Stimulated activated CD8-positive, alpha-beta memory T cell treated with anti-CD3 and anti-CD28 coated beads, Interleukin-12 subunit alpha, Interleukin-12 subunit beta, amount 100 ng/mL, for 24 hours (primary cell): ENCODE data around the gene ZEB2.

Source experiments
- DNase-seq: peaks from one replicate; pipeline ENCODE4 v3.0.0-alpha.2; 2020; ENCODE audit errors: extremely low read depth

ZEB2 gene

GRCh38 chr2:144495227-144496091, 24.5 kb downstream of the ZEB2 start:
- DNase-seq, result no peak

- DNase-seq, result no peak
Observed at GRCh38 chr2:144493027-144493809, 26.7 kb downstream of the ZEB2 start.

- no peak for DNase-seq
Observed at GRCh38 chr2:144490857-144491256, 29.1 kb downstream of the ZEB2 start.

DNA sequence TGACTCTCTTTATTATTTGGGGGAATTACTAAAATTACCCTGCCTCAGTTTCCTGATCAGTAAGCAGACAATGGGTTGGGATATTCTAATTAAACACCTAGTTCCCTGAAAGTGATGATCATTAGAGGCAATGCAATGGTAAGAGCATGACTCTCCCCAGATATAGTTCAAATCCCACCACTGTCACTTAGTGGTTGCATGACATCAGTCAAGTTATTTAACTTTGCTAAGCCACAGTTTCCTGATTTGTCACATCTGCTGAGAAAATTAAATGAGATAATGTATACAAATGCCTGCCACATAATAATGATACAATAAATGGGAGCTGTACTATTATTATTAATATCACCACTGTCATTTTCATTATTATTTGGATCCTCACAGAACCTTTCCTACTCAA, 29.9 kb downstream of the ZEB2 start:
- no peak for DNase-seq

GRCh38 chr2:144489315-144489916, 30.5 kb downstream of the ZEB2 start:
- DNase-seq, result no peak

DNA sequence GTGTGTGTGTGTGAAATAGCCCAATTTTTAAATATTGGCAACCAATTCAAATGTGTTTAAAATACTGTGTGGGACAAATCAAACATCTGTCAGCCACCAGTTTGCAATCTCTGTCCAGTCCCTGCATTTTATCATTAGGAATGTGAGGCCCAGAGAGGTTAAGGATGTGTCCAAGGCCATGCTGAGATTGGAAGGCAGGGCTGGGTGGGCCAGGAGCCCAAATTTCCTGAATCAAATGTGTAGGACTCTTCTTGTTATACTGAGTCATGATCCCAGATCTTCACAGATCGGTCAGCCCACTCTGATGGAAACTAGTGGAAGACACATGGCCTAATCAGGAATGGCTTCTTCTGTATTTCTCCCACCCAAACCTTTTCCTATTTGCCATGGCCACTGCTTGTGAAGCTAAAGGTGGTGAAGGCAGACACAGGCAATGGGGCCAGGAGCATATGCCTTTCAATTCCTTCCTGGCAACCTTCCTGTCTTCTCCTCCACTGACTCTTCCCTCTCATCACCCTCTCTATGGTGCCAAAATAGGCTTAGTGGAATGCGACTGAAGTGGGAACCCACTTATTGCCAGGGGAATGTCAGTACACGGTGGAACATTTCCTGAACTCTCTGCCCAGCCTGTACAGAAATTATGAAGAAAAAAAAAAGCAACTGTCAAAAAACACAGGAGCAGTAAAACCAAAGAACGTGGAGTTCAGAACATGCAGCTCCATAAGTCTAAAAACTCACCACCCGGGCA, 35.5 kb downstream of the ZEB2 start:
- no peak for DNase-seq

GRCh38 chr2:144481666-144482065, 38.3 kb downstream of the ZEB2 start:
- DNase-seq, result no peak

- no peak for DNase-seq
Observed at GRCh38 chr2:144481109-144481508, 38.8 kb downstream of the ZEB2 start.

DNA sequence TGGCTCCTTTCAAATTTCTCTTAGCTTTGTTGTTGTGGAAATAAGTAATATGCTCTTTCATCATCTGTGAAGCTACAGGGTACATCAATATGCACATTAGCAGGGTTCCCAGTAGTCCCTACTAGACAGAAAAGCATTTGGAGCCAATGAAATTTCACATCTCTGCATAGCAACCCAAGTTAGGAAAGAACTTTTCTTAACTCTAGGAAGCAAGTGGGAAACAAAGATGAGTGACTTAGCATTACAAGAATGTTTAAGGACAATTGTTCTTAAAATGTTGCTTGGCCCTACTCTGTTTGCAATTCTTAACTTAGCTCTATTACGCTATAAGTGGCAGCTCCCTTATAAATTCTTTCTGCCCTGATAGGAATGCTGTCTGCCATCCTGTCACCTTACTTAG, 39.6 kb downstream of the ZEB2 start:
- no peak for DNase-seq

- no peak for DNase-seq
Observed at GRCh38 chr2:144479659-144480058, 40.3 kb downstream of the ZEB2 start.

- DNase-seq, result no peak
Observed at GRCh38 chr2:144479138-144479537, 40.8 kb downstream of the ZEB2 start.

- no peak for DNase-seq
Observed at GRCh38 chr2:144477957-144478311, 42.0 kb downstream of the ZEB2 start.

- DNase-seq, result no peak
Observed at GRCh38 chr2:144477281-144477956, 42.5 kb downstream of the ZEB2 start.

- no peak for DNase-seq
Observed at GRCh38 chr2:144476682-144477081, 43.2 kb downstream of the ZEB2 start.

DNA sequence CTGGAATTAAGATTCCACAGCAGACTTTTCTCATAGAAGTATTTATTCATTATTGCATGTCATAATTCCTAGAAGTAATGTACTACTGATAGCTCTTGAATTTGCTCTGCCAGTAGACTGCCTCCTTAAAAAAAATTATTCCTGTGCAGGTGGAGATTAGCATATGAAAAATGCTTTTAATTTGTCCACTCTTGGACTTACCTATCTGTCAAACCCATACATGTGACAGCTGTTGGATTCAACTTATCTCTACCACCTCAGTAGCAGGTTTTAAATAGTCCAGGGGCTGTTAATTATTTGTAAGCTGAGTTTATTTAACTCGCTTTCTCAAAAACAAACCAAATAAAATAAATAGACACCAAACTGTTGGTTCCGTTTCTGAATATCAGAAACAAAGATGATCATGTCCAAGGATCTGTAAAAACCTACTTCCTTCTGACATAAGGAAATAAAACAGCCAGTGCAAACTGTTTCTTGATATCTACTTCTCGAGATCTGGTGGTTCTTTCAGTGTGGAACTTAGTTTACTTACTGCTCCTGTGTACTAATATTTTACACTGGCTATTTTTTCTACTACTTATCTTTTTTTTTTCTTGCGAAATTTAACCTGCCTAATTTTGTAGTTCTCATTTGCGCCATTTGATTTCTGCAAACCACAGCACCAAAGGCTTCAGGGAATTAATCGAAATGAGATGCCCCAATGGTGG, 44.2 kb downstream of the ZEB2 start:
- DNase-seq, result no peak

- DNase-seq, result no peak
Observed at GRCh38 chr2:144475044-144475443, 44.9 kb downstream of the ZEB2 start.

GRCh38 chr2:144474017-144474416, 45.9 kb downstream of the ZEB2 start:
- DNase-seq, result no peak

DNA sequence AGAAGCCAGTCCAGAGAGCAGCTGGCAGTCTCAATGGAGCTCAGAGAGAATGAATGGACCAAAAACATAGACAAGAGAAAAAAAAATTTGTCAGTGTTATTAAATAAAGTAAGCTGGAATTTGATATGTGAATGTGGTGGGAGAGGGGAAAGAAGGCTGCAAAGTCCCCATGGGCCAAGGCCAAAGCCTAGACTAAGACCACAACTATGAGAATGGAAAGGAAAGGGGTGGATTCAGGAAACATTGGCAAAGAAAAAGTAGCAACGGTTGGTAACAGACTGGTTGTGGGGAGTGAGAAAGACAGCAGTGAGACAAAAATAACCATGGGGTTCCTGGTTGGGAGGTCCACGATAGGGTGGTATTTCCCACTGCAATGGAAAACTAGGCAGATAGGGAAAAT, 47.0 kb downstream of the ZEB2 start:
- DNase-seq, result no peak

- no peak for DNase-seq
Observed at GRCh38 chr2:144472046-144472412, 47.9 kb downstream of the ZEB2 start.

DNA sequence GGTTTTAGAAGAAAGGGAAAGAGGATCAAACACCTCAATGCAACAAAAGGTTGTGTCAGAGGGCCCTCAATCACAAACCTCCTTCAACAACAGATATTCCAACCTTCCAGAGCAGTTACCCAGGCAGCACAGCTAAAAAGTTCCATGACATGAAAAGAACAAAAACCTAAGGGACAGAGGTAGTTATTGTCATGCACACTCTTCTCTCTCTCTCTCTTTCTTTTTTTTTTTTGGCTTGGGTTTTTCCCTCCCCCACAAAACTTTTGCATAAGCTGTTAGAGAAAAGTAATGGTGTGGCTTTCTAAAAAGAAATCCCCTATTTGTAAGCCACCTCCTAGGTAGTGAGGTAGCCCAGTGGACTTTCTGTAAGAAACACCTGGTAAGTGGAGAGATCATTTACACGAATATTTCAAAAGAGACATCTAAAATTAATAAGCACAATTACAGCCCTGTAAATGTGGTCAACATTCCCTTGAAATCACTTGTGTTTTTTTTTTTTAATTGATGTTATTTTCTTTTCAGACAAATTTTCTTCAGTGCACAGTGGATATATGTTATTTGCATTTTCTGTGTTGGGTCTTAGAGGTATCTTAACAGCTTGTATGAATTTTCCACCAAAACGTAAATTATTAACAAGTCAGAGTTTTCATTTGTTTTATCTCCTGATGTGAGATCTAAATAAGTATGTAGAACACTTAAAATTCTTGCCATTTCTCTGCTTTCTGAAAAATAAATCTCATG, 48.4 kb downstream of the ZEB2 start:
- DNase-seq, result no peak
